Heart right ventricle (tissue), 16 donors: Measurements from ENCODE around the gene HACL1. TPM values are rescaled to one million over a fixed set of nuclear protein-coding genes. Genes with fewer than 3 reads are reported as not detected.

Experiments used
- ATAC-seq, 8 donors: fragments of 200-7000 bp; cut with Tn5 transposase; one replicate each; pipeline ENCODE4 v1.9.1; 2020; ENCODE audit warnings: mild to moderate bottlenecking in 8 of 8, moderate library complexity in 8 of 8, moderate number of reproducible peaks in 1 of 8
- DNase-seq, 2 donors: peaks; one replicate each; pipeline ENCODE4 v3.0.0-alpha.2; 2020
- H3K27ac ChIP-seq, 10 donors: fragments of 200-600 bp; sonication (generic) in 2 of 10; one replicate each; pipeline versions ENCODE4 v1.5.0 to v1.8.0; 2020 to 2022; ENCODE audit warnings: mild to moderate bottlenecking in 3 of 10
- H3K27me3 ChIP-seq, 7 donors: fragments of 200-600 bp; one replicate each; pipeline ENCODE4 v1.8.0; 2021 to 2022; ENCODE audit warnings: mild to moderate bottlenecking in 2 of 7
- H3K36me3 ChIP-seq, 9 donors: fragments of 200-600 bp; sonication (generic) in 1 of 9; one replicate each; pipeline versions ENCODE4 v1.5.0 to v1.8.0; 2020 to 2022; ENCODE audit warnings: mild to moderate bottlenecking in 2 of 9
- H3K4me1 ChIP-seq, 9 donors: fragments of 200-600 bp; sonication (generic) in 1 of 9; one replicate each; pipeline versions ENCODE4 v1.5.0 to v1.8.0; 2020 to 2022; ENCODE audit warnings: mild to moderate bottlenecking in 4 of 9
- H3K4me3 ChIP-seq, 10 donors: fragments of 200-600 bp; sonication (generic) in 2 of 10; one replicate each; pipeline versions ENCODE4 v1.5.0 to v1.8.0; 2020 to 2022; ENCODE audit warnings: mild to moderate bottlenecking in 7 of 10, moderate library complexity in 2 of 10
- H3K9me3 ChIP-seq, 11 donors: fragments of 200-600 bp in 10 of 11; sonication (generic) in 2 of 11; one replicate each; pipeline versions ENCODE4 v1.5.0 to v1.8.0; 2013 to 2022; ENCODE audit warnings: mild to moderate bottlenecking in 2 of 11, control low read depth in 1 of 11, moderate library complexity in 1 of 11
- WGBS, 2 donors: extraction: QIAGEN DNeasy Blood & Tissue Kit; methylation state at CpG; one replicate each; pipeline ENCODE4 v1.1.7; 2013; ENCODE audit warnings: inconsistent platforms in 1 of 2; 5-methylcytosine and 5-hydroxymethylcytosine counted together
- intact Hi-C, 10 donors: fragments of 100-400 bp; cut with DNase I; formaldehyde crosslinking; loops; one replicate each; pipeline versions ENCODE4 v1.11.1 to v1.14.2; 2022
- polyA plus RNA-seq, 2 donors: library from polyadenylated mRNA; stranded (reverse); fragments of 200-250 nt; gene quantifications; one replicate each; pipeline ENCODE4 v1.2.3, GENCODE V29; 2013
- total RNA-seq, 10 donors: library from RNA; stranded (reverse); fragmentation: NEBNext Ultra II Directional in 3 of 10; extraction: Animal tissue kit (Norgen Biotek cat#: 25700) in 3 of 10; gene quantifications; one replicate each; pipeline versions ENCODE4 v1.2.1 to v1.2.4, GENCODE V29; 2021 to 2023
- TF ChIP-seq, protein P1 (sequence below), 9 donors: fragments of 200-600 bp; sonication (generic) in 2 of 9; IDR thresholded peaks; one replicate each; pipeline versions ENCODE4 v1.5.0 to v1.8.0; 2021 to 2022; ENCODE audit warnings: antibody characterized with exemption in 9 of 9, mild to moderate bottlenecking in 5 of 9, moderate library complexity in 1 of 9
- donor health status: Arrhythmogenic right ventricular cardiomyopathy.
- donor health status: ischemic (EF 13 %, LVEDD 7.1; RV severe dilation, severe dysfunction).
- donor health status: healthy with polysubstance abuse.
- donor health status: DM: no; HTN: yes; CAD: no.
- donor health status: DM: no; HTN: no; CAD: no.
- donor health status: ischemic (EF 25% LVEDD 6.9; RV normal size, moderate dysfunction).
- donor health status: ischemic (EF 25% LVEDD 5.7; RV mildly dilated, moderate dysfunction).
- donor health status: healthy.
- donor health status: DM: yes; HTN: yes; CAD: no.
- donor health status: Ischemic cardiomyopathy.
- donor health status: ischemic (EF 35%, LVEDD 5.7; RV mildly dilated, moderate dysfunction).
- donor health status: nonischemic (EF 11% LVEDD 7.7; RV severe dilation, severe dysfunction).
- donor health status: DM: yes; HTN: yes; CAD: no.
- donor health status: PGD.
- donor health status: ischemic (EF 29% LVEDD 5.4; RV normal size, mild dysfunction).
- donor health status: nonischemic (EF 23%, LVEDD 6.1; RV moderate dilation, normal function).

HACL1 gene
- total and polyA plus RNA-seq, 12 donors = 7.5 to 20.5 (median 13.5) TPM

DNA sequence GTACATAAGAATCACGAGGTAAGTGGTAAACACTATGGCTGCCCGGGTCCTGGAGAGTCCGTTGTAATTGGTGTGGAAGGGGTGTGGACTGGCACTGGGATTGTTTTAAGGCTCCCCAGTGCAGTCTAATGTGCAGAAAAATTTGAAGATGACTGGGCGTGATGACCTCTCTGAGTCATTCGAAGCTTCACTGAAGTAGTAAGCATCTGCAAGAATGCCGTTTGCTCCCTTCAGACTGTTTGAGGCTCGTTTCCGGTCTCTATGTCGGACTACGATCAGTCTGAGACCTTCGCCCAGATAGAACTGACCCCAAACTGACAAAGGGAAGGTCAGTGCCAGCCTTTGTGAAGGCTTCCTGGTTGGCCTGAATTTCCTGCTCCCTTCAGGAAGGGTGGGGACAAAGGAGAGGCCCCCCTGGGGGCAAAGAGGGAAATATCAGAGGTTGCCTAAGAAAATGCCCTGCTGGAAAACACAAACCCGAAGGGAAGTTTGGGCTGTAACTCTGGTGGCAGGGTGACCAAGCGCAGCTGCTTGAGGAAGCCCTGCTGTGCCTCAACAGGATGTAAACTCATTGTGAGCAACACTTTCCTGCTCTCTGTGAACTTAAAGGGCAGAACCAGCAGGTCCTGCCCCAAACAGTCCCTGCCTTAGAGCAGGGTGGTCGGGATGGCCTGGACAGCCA, 34.8 kb upstream of the HACL1 start:
- peak; percentile 20 to 87 (median 80) for ATAC-seq
- Histone ChIP-seq H3K9me3 (no peaks in the 10 kb centered on the region), H3K4me3 (peak overlapping the region in 4 of 10 donors; percentile 4 to 15 (median 7)), H3K27ac (peak overlapping the region in 9 of 10 donors; percentile 32 to 83 (median 72)), H3K36me3 (no peaks in the 10 kb centered on the region), H3K4me1 (peaks cover 0 to 56% (median 41%) of the 10 kb centered on the region in 9 donors), H3K27me3 (no peaks in the 10 kb centered on the region)
- intact Hi-C loops = loop anchor here in 4 of 10 donors (10.0 kb wide), 5 partner anchors 49 to 619 kb away; partner anchors contain the start of gene GALNT15 (in 1 of the 4)
- WGBS, 2 donors = 53 to 67% methylated on average over 14 of the region's 14 CpGs
- DNase-seq = peak in 1 of 2 donors; percentile 34
- TF ChIP-seq, protein P1, sequence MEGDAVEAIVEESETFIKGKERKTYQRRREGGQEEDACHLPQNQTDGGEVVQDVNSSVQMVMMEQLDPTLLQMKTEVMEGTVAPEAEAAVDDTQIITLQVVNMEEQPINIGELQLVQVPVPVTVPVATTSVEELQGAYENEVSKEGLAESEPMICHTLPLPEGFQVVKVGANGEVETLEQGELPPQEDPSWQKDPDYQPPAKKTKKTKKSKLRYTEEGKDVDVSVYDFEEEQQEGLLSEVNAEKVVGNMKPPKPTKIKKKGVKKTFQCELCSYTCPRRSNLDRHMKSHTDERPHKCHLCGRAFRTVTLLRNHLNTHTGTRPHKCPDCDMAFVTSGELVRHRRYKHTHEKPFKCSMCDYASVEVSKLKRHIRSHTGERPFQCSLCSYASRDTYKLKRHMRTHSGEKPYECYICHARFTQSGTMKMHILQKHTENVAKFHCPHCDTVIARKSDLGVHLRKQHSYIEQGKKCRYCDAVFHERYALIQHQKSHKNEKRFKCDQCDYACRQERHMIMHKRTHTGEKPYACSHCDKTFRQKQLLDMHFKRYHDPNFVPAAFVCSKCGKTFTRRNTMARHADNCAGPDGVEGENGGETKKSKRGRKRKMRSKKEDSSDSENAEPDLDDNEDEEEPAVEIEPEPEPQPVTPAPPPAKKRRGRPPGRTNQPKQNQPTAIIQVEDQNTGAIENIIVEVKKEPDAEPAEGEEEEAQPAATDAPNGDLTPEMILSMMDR (IDR thresholded peaks at IDR 0.05) = no peak

DNA sequence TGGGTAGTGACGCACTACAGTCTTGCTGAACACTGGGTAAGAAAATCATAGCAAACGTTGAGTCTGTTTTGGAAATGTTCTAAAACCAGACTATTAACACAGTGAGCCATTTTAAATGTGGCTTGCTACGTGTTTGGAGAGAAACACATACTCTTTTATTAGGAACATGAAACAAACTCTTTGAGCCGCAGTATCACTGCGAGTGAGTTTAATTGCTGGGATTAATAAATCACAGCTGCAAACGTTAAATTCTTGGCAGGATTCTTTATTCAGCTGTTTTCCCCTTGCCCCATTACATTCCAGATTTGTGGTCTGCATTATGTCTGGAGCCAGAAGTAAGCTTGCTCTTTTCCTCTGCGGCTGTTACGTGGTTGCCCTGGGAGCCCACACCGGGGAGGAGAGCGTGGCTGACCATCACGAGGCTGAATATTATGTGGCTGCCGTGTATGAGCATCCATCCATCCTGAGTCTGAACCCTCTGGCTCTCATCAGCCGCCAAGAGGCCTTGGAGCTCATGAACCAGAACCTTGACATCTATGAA, 33.8 kb upstream of the HACL1 start:
- DNase-seq = no peak
- TF ChIP-seq, protein P1 (IDR thresholded peaks at IDR 0.05) = no peak
- Histone ChIP-seq H3K4me3 (no peak overlapping the region), H3K27me3 (no peaks in the 10 kb centered on the region), H3K36me3 (no peaks in the 10 kb centered on the region), H3K9me3 (no peaks in the 10 kb centered on the region), H3K27ac (peak overlapping the region in 9 of 10 donors; percentile 32 to 83 (median 72)), H3K4me1 (peaks cover 0 to 66% (median 50%) of the 10 kb centered on the region in 9 donors)
- WGBS, 2 donors = 78 to 79% methylated on average over 13 of the region's 13 CpGs
- intact Hi-C loops = loop anchor here in 4 of 10 donors (10.0 kb wide), 5 partner anchors 50 to 620 kb away; partner anchors contain the start of gene GALNT15 (in 1 of the 4)
- ATAC-seq = peak in 2 of 8 donors; percentile 4 to 29

GRCh38 chr3:15634671-15635070, 33.3 kb upstream of the HACL1 start:
- H3K4me1 ChIP-seq = peaks cover 0 to 71% (median 51%) of the 10 kb centered on the region in 9 donors
- TF ChIP-seq, protein P1 (IDR thresholded peaks at IDR 0.05) = no peak
- H3K27me3 ChIP-seq = no peaks in the 10 kb centered on the region
- no peaks in the 10 kb centered on the region for H3K36me3 ChIP-seq
- H3K9me3 ChIP-seq = no peaks in the 10 kb centered on the region
- WGBS, 2 donors = 75 to 83% methylated on average over 2 of the region's 2 CpGs
- H3K4me3 ChIP-seq = no peak overlapping the region
- H3K27ac ChIP-seq = peak overlapping the region in 7 of 10 donors; percentile 32 to 83 (median 72)
- intact Hi-C loops = loop anchor here in 9 of 10 donors (5.0 to 10.0 kb wide), 9 partner anchors 50 to 620 kb away; partner anchors contain the start of genes ANKRD28 (in 1 of the 9) and GALNT15 (in 1 of the 9)
- ATAC-seq (no peak), DNase-seq (no peak)

GRCh38 chr3:15633766-15634598, 32.6 kb upstream of the HACL1 start:
- intact Hi-C loops = loop anchor here in 9 of 10 donors (5.0 to 10.0 kb wide), 9 partner anchors 51 to 621 kb away; partner anchors contain the start of genes ANKRD28 (in 1 of the 9) and GALNT15 (in 1 of the 9)
- peak overlapping the region in 6 of 10 donors; percentile 32 to 83 (median 67) for H3K27ac ChIP-seq
- ATAC-seq (no peak), DNase-seq (no peak)
- no peaks in the 10 kb centered on the region for H3K36me3 ChIP-seq
- H3K27me3 ChIP-seq = no peaks in the 10 kb centered on the region
- WGBS, 2 donors = 34 to 42% methylated on average over 4 of the region's 4 CpGs
- H3K4me3 ChIP-seq = no peak overlapping the region
- H3K4me1 ChIP-seq = peaks cover 0 to 72% (median 51%) of the 10 kb centered on the region in 9 donors
- TF ChIP-seq, protein P1 (IDR thresholded peaks at IDR 0.05) = no peak
- H3K9me3 ChIP-seq = no peaks in the 10 kb centered on the region
